OCI-LY7 (cell line): ENCODE results near the gene MED22. TPM values are rescaled to one million over a fixed set of nuclear protein-coding genes. Genes with fewer than 3 reads are reported as not detected.

Experiments
- BruUV-seq: library from RNA; stranded (reverse); fragments of 400-500 nt; replicated peaks from 2 replicates; lab custom pipeline; 2021; lab: Mats Ljungman, UMichigan
- CTCF ChIA-PET: fragments of 300-600 bp; sonication (Branson Sonifier 250); formaldehyde crosslinking; loops from one replicate; lab custom pipeline; 2022; ENCODE audit warnings: antibody characterized with exemption; ENCODE audit not compliant: unreplicated experiment; lab: Charles Lee
- POLR2A ChIA-PET: fragments of 300-600 bp; sonication (Branson Sonifier 250); formaldehyde crosslinking; loops from one replicate; lab custom pipeline; 2022; ENCODE audit warnings: antibody characterized with exemption; lab: Charles Lee
- DNase-seq: peaks from one replicate; pipeline ENCODE4 v3.0.0-alpha.2; 2015; ENCODE audit warnings: low spot score
- H2AFZ ChIP-seq: fragments of 200-600 bp; sonication (generic), shearing (Covaris generic); 2 replicates; pipeline ENCODE4 v1.6.1; 2014; ENCODE audit warnings: mild to moderate bottlenecking, antibody characterized with exemption, low read length, moderate library complexity
- H3K27ac ChIP-seq: fragments of 200-600 bp; sonication (generic); 2 replicates; pipeline ENCODE4 v1.5.1; 2014; ENCODE audit warnings: mixed run types, low read depth, mild to moderate bottlenecking, moderate library complexity, low read length, inconsistent platforms; ENCODE audit not compliant: poor library complexity, severe bottlenecking
- H3K36me3 ChIP-seq: fragments of 200-600 bp; sonication (generic); 2 replicates; pipeline ENCODE4 v1.6.1; 2014; ENCODE audit warnings: mild to moderate bottlenecking, antibody characterized with exemption, low read length, moderate library complexity, mixed read lengths; ENCODE audit not compliant: insufficient read depth
- H3K4me1 ChIP-seq: fragments of 200-600 bp; sonication (generic); 2 replicates; pipeline ENCODE4 v1.5.1; 2014; ENCODE audit warnings: mild to moderate bottlenecking, low read length; ENCODE audit not compliant: insufficient read depth, poor library complexity, severe bottlenecking
- H3K4me2 ChIP-seq: fragments of 200-600 bp; sonication (generic); 2 replicates; pipeline ENCODE4 v1.6.1; 2014; ENCODE audit warnings: mild to moderate bottlenecking, low read length
- H3K4me3 ChIP-seq: fragments of 200-600 bp; sonication (generic); 2 replicates; pipeline ENCODE4 v1.5.1; 2014; ENCODE audit warnings: mild to moderate bottlenecking, low read depth, low read length; ENCODE audit not compliant: poor library complexity, severe bottlenecking
- H3K79me2 ChIP-seq: fragments of 200-600 bp; sonication (generic); 2 replicates; pipeline ENCODE4 v1.6.1; 2016; ENCODE audit warnings: low read depth, mild to moderate bottlenecking, low read length, moderate library complexity, mixed read lengths; ENCODE audit not compliant: insufficient read depth
- H3K9me2 ChIP-seq: fragments of 200-600 bp; sonication (generic); 2 replicates; pipeline ENCODE4 v1.6.1; 2016; ENCODE audit warnings: mild to moderate bottlenecking, low read length, mixed read lengths; ENCODE audit not compliant: insufficient read depth
- H3K9me3 ChIP-seq: fragments of 200-600 bp; sonication (generic); 2 replicates; pipeline ENCODE4 v1.6.1; 2014; ENCODE audit warnings: mild to moderate bottlenecking, mixed run types, low read length, mixed read lengths
- H4K20me1 ChIP-seq: fragments of 200-600 bp; sonication (generic); 2 replicates; pipeline ENCODE4 v1.6.1; 2014; ENCODE audit warnings: mild to moderate bottlenecking, antibody characterized with exemption, low read length, moderate library complexity, mixed read lengths; ENCODE audit not compliant: insufficient read depth
- EZH2phosphoT487 ChIP-seq: fragments of 200-600 bp; sonication (generic); IDR thresholded peaks from 2 replicates; pipeline ENCODE4 v1.6.1; 2018; ENCODE audit warnings: low read depth, borderline replicate concordance, mild to moderate bottlenecking, mixed run types, antibody characterized with exemption, low read length, moderate library complexity, mixed read lengths
- intact Hi-C: fragments of 100-400 bp; cut with micrococcal nuclease; formaldehyde crosslinking; loops from one replicate; pipeline ENCODE4 v1.10.0; 2022; ENCODE audit not compliant: unreplicated experiment
- total RNA-seq, 2 experiments: library from RNA; depleted of rRNA in 1 of 2; stranded (reverse); fragments of >200 nt in 1 of 2; shearing (Covaris generic) in 1 of 2; gene quantifications; 2 replicates each; pipeline ENCODE4 v1.2.3, GENCODE V29; 2014 to 2022
- TF ChIP-seq, protein P1 (sequence below): fragments of 200-600 bp; sonication (generic); conservative IDR thresholded peaks from 2 replicates; pipeline ENCODE4 v1.5.1; 2014; ENCODE audit warnings: mild to moderate bottlenecking, antibody characterized with exemption, low read length, moderate library complexity, mixed read lengths

MED22 gene
- total RNA-seq, 2 experiments from 2014 or later: 52.0 to 62.1 TPM

DNA sequence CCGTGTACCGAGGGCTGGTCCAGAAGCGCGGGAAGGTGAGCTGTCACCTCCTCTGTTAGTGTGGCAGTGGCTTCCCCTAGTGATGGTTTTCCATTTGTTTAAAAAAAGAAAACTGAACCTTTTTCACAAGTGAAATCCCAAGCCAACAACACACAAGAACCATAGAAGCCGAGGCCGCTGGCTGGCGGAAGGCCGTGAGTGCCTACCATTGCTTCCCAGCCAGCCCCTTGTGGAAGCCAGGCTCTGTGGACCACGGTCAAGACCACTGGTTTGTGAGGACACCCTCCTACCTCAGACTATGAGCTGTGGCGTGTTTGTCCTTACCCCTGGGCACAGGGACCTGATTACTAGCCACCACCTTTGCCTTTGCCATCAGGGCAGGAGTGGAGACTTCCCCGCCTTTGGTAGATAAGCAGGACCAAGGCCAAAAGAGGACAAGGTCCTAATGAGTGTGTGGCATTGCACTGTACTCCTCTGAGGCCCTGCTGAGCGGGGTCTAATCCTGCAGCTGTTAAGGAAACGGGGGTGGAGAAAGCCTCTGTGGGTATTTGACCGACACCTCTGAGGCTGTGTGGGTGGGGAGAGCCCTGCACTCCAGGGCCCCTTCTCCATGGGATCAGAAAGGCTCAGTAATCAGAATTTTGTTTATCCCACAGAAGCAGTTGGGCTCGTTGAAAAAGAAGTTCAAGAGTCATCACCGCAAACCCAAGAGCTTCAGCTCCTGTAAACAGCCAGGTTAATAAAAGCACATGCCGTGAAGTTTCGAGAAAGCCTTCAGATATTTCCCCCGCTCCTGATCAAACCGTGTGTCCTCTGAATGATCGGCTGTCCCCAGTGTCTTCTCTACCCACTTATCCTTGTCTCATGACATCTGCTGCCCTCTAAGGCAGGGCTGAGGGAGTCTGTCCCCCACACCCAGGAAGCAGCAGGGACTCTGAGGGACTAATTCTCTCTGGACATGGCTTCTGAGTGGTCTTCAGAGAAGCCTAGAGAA, 12.8 kb upstream of the MED22 start:
- no peaks in the 10 kb centered on the region for H3K9me3 ChIP-seq
- no peak for DNase-seq
- peaks cover 72% of the 10 kb centered on the region for H3K36me3 ChIP-seq
- no peak overlapping the region for H3K4me2 ChIP-seq
- peaks cover 3% of the 10 kb centered on the region; the same call in 1 of the 2 replicates for H3K79me2 ChIP-seq
- ChIA-PET CTCF (interaction anchor here (0.6 kb wide), 1 partner anchor 643 kb away, joined by 3 read pairs; no protein-coding TSS in a partner anchor), POLR2A (no interaction called here)
- TF ChIP-seq, protein P1, sequence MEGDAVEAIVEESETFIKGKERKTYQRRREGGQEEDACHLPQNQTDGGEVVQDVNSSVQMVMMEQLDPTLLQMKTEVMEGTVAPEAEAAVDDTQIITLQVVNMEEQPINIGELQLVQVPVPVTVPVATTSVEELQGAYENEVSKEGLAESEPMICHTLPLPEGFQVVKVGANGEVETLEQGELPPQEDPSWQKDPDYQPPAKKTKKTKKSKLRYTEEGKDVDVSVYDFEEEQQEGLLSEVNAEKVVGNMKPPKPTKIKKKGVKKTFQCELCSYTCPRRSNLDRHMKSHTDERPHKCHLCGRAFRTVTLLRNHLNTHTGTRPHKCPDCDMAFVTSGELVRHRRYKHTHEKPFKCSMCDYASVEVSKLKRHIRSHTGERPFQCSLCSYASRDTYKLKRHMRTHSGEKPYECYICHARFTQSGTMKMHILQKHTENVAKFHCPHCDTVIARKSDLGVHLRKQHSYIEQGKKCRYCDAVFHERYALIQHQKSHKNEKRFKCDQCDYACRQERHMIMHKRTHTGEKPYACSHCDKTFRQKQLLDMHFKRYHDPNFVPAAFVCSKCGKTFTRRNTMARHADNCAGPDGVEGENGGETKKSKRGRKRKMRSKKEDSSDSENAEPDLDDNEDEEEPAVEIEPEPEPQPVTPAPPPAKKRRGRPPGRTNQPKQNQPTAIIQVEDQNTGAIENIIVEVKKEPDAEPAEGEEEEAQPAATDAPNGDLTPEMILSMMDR: no peak
- TF ChIP-seq EZH2phosphoT487: no peak
- no peak overlapping the region for H3K4me3 ChIP-seq
- no peaks in the 10 kb centered on the region for H4K20me1 ChIP-seq
- peaks cover 10% of the 10 kb centered on the region for H3K4me1 ChIP-seq
- intact Hi-C loops: no loop called here
- H3K9me2 ChIP-seq: no peaks in the 10 kb centered on the region
- H2AFZ ChIP-seq: no peak overlapping the region
- no peak overlapping the region for H3K27ac ChIP-seq
- BruUV-seq: no TSS peak

- H3K36me3 ChIP-seq: peaks cover 61% of the 10 kb centered on the region
- intact Hi-C loops: loop anchor here (5.0 kb wide), 1 partner anchor 103 kb away; no protein-coding TSS in a partner anchor
- BruUV-seq: no TSS peak
- no peak overlapping the region for H3K27ac ChIP-seq
- no peaks in the 10 kb centered on the region for H3K9me3 ChIP-seq
- peaks cover 8% of the 10 kb centered on the region; the same call in 1 of the 2 replicates for H3K79me2 ChIP-seq
- no peak overlapping the region for H2AFZ ChIP-seq
- no peak overlapping the region for H3K4me3 ChIP-seq
- no peak for DNase-seq
- H3K4me2 ChIP-seq: no peak overlapping the region
- CTCF ChIA-PET: no interaction called here
- POLR2A ChIA-PET: no interaction called here
- H3K4me1 ChIP-seq: peaks cover 21% of the 10 kb centered on the region
- no peaks in the 10 kb centered on the region for H3K9me2 ChIP-seq
- H4K20me1 ChIP-seq: no peaks in the 10 kb centered on the region
- TF ChIP-seq, protein P1: peak; percentile 50
- TF ChIP-seq EZH2phosphoT487: no peak
Observed at GRCh38 chr9:133359399-133360175, 11.7 kb upstream of the MED22 start.
